ENCODE measurements around the gene PKHD1. TPM values are rescaled to one million over a fixed set of nuclear protein-coding genes. Genes with fewer than 3 reads are reported as not detected.

PKHD1 gene
- total RNA-seq, 1 experiment from 2014 or later, result not detected

DNA sequence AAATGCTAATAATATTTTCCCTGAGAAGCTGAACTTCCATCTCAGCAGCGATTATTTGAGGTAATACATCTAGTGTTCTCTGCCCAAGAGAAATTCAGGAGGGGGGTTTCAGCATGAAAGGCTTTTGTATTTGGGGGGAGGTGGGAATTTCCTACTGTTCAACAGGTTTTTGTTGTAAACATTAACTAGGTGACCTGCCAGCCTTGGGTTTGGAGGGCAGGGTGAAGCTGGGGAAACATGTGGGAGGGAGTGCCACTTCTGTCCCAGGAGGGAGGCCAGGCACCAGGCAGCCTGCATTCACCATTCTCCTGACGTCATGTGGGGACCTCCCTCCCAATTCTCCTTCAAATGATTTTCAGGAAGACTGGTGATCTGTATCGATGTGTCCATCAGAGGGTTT lies 37.7 kb upstream of the PKHD1 start:
- Histone ChIP-seq H3K36me3 (ENCODE audit: control insufficient read depth, insufficient read depth, low read length) (no peaks in the 10 kb centered on the region), H3K4me1 (ENCODE audit: control insufficient read depth, insufficient read depth, low read length) (no peaks in the 10 kb centered on the region), H3K27me3 (ENCODE audit: control insufficient read depth, insufficient read depth, low read length) (peaks cover 3% of the 10 kb centered on the region), H3K27ac (ENCODE audit: low read length) (no peak overlapping the region), H3K9me3 (ENCODE audit: control insufficient read depth, insufficient read depth, low read depth, low read length) (no peaks in the 10 kb centered on the region), H3K4me3 (ENCODE audit: low read depth in 2 of 2, low read length in 2 of 2) (no peak overlapping the region)
- in situ Hi-C loops (cut with HindIII; ENCODE audit: low pct_unique_long_range_greater_than_20kb, low sequenced_read_pairs), result no loop called here
- DNase-seq (ENCODE audit: low read depth, low spot score) (no peak), ATAC-seq (no peak)
- CTCF ChIA-PET, result no interaction called here
- no peak for TF ChIP-seq TCF7L2 (IDR thresholded peaks at IDR 0.05; ENCODE audit: low read depth, low read length)
- POLR2A ChIA-PET, result no interaction called here
- no TSS peak for BruUV-seq (replicated peaks)
- intact Hi-C loops (cut with micrococcal nuclease; ENCODE audit: unreplicated experiment), result no loop called here

DNA sequence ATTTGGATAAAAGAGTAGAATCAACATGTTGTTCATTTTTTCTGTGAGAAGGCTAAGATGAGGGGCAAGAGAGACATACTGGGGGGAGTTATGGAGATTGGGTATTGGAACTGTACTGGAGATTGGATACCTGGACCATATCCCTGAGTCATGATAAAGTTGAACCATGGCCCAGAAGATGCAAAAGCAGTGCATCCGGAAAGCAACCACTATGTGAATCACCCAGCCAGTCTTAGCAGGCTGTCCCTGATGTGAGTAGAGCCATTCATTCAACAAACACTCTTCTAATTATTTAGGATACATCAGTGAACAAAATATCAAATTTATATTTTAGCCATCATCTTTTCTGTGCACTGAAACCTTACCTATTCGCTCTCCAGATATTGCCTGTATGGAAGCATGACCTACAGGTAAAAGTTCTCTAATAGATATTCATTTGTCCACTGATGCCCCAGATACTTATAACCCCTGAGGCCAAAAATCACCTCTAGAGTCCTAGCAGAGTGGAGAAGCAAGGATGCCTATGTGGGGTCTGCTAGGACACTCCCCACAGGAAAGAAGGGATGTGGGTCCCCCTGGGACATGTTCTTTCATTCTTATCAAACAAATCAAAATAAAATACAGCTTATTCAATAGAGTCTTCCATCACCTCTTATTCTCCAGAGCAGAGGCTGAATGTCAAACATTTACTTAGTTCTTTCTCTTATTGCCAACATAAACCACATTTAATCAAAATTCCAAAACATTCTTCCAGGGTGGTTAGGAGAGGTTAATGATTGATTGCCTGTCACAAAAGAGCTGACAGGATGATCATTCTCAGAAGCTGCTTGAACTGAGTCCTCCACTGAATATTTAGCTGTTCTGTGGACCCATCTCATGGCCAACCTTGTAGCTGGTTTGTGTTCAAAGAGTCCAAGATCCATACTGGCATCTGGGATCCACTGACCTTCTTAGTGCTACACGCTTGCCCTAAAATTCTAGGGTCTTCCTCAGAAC lies 37.0 kb upstream of the PKHD1 start:
- in situ Hi-C loops (cut with HindIII; ENCODE audit: low pct_unique_long_range_greater_than_20kb, low sequenced_read_pairs), result no loop called here
- Histone ChIP-seq H3K9me3 (ENCODE audit: control insufficient read depth, insufficient read depth, low read depth, low read length) (no peaks in the 10 kb centered on the region), H3K36me3 (ENCODE audit: control insufficient read depth, insufficient read depth, low read length) (no peaks in the 10 kb centered on the region), H3K4me1 (ENCODE audit: control insufficient read depth, insufficient read depth, low read length) (no peaks in the 10 kb centered on the region), H3K4me3 (ENCODE audit: low read depth in 2 of 2, low read length in 2 of 2) (no peak overlapping the region), H3K27ac (ENCODE audit: low read length) (no peak overlapping the region), H3K27me3 (ENCODE audit: control insufficient read depth, insufficient read depth, low read length) (peaks cover 3% of the 10 kb centered on the region)
- ATAC-seq (no peak), DNase-seq (ENCODE audit: low read depth, low spot score) (no peak)
- ChIA-PET CTCF (no interaction called here), POLR2A (no interaction called here)
- no TSS peak for BruUV-seq (replicated peaks)
- TF ChIP-seq, protein P1, sequence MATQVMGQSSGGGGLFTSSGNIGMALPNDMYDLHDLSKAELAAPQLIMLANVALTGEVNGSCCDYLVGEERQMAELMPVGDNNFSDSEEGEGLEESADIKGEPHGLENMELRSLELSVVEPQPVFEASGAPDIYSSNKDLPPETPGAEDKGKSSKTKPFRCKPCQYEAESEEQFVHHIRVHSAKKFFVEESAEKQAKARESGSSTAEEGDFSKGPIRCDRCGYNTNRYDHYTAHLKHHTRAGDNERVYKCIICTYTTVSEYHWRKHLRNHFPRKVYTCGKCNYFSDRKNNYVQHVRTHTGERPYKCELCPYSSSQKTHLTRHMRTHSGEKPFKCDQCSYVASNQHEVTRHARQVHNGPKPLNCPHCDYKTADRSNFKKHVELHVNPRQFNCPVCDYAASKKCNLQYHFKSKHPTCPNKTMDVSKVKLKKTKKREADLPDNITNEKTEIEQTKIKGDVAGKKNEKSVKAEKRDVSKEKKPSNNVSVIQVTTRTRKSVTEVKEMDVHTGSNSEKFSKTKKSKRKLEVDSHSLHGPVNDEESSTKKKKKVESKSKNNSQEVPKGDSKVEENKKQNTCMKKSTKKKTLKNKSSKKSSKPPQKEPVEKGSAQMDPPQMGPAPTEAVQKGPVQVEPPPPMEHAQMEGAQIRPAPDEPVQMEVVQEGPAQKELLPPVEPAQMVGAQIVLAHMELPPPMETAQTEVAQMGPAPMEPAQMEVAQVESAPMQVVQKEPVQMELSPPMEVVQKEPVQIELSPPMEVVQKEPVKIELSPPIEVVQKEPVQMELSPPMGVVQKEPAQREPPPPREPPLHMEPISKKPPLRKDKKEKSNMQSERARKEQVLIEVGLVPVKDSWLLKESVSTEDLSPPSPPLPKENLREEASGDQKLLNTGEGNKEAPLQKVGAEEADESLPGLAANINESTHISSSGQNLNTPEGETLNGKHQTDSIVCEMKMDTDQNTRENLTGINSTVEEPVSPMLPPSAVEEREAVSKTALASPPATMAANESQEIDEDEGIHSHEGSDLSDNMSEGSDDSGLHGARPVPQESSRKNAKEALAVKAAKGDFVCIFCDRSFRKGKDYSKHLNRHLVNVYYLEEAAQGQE (IDR thresholded peaks at IDR 0.05; ENCODE audit: insufficient read depth in 1 of 2, low read depth in 2 of 2, low read length in 1 of 2), result no peak
- TF ChIP-seq TCF7L2 (IDR thresholded peaks at IDR 0.05; ENCODE audit: low read depth, low read length) (no peak), POLR2AphosphoS5 (IDR thresholded peaks at IDR 0.05; ENCODE audit: low read depth, low read length) (no peak)
- intact Hi-C loops (cut with micrococcal nuclease; ENCODE audit: unreplicated experiment), result no loop called here

DNA sequence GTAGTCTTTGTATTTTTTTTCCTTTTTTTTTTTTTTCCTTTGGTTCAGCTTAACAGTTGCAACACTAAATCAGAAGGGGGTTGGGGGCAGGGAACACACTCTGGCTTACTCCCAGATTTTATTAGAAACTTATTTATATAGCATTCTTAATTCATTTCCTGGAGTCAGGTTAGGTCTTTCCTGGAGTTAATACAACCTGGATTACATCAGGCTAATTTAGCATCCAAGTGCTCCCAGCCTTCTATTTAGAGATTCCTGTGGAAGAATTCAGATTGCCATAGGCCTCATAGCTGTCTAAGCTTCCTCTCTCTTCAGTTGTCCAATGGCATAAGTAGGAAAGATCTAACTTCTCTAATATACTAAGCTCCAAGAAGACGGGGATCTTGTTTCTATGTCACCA lies 35.8 kb upstream of the PKHD1 start:
- POLR2A ChIA-PET, result no interaction called here
- H3K4me3 ChIP-seq (ENCODE audit: low read depth in 2 of 2, low read length in 2 of 2), result no peak overlapping the region
- in situ Hi-C loops (cut with HindIII; ENCODE audit: low pct_unique_long_range_greater_than_20kb, low sequenced_read_pairs) (no loop called here), intact Hi-C loops (cut with micrococcal nuclease; ENCODE audit: unreplicated experiment) (no loop called here)
- ATAC-seq (no peak), DNase-seq (ENCODE audit: low read depth, low spot score) (no peak)
- peaks cover 3% of the 10 kb centered on the region for H3K27me3 ChIP-seq (ENCODE audit: control insufficient read depth, insufficient read depth, low read length)
- no peaks in the 10 kb centered on the region for H3K4me1 ChIP-seq (ENCODE audit: control insufficient read depth, insufficient read depth, low read length)
- no TSS peak for BruUV-seq (replicated peaks)
- H3K9me3 ChIP-seq (ENCODE audit: control insufficient read depth, insufficient read depth, low read depth, low read length), result no peaks in the 10 kb centered on the region
- TF ChIP-seq, protein P1 (IDR thresholded peaks at IDR 0.05; ENCODE audit: insufficient read depth in 1 of 2, low read depth in 2 of 2, low read length in 1 of 2), result no peak
- TF ChIP-seq, protein P2, sequence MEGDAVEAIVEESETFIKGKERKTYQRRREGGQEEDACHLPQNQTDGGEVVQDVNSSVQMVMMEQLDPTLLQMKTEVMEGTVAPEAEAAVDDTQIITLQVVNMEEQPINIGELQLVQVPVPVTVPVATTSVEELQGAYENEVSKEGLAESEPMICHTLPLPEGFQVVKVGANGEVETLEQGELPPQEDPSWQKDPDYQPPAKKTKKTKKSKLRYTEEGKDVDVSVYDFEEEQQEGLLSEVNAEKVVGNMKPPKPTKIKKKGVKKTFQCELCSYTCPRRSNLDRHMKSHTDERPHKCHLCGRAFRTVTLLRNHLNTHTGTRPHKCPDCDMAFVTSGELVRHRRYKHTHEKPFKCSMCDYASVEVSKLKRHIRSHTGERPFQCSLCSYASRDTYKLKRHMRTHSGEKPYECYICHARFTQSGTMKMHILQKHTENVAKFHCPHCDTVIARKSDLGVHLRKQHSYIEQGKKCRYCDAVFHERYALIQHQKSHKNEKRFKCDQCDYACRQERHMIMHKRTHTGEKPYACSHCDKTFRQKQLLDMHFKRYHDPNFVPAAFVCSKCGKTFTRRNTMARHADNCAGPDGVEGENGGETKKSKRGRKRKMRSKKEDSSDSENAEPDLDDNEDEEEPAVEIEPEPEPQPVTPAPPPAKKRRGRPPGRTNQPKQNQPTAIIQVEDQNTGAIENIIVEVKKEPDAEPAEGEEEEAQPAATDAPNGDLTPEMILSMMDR (IDR thresholded peaks at IDR 0.05), result no peak
- TF ChIP-seq TCF7L2 (IDR thresholded peaks at IDR 0.05; ENCODE audit: low read depth, low read length) (no peak), POLR2AphosphoS5 (IDR thresholded peaks at IDR 0.05; ENCODE audit: low read depth, low read length) (no peak), SIN3A (IDR thresholded peaks at IDR 0.05; ENCODE audit: borderline replicate concordance, insufficient read depth, low read depth, low read length) (no peak)
- no peak overlapping the region for H3K27ac ChIP-seq (ENCODE audit: low read length)
- CTCF ChIA-PET, result no interaction called here
- H3K36me3 ChIP-seq (ENCODE audit: control insufficient read depth, insufficient read depth, low read length), result no peaks in the 10 kb centered on the region
